Natural killer cell treated with Interleukin-12 subunit alpha and Interleukin-12 subunit beta and Interleukin-15 and Interleukin-18, amount 100 ng/mL, for 72 hours (primary cell): ENCODE data around the gene SLC10A6. TPM values are rescaled to one million over a fixed set of nuclear protein-coding genes. Genes with fewer than 3 reads are reported as not detected.
A peak's percentile ranks its signal among the peaks of the same experiment; 100 is the strongest.
"Not testable (repeated sequence)": the region's sequence is repeated elsewhere in the genome, so short reads cannot be mapped to it uniquely, and the experiment has no call there.

ENCODE experiments used
- ATAC-seq, 2 donors: fragments of 150-1000 bp; cut with Tn5 transposase in 1 of 2; sonication (Bioruptor Pico), chemical (Tn5 transposase) in 1 of 2; 2 replicates each; pipeline ENCODE4 v1.10.0; 2021
- DNase-seq: peaks from one replicate; pipeline ENCODE4 v3.0.0; 2022; ENCODE audit warnings: low spot score
- H3K27ac Mint-ChIP-seq, 2 donors: 1 replicate in 1 of 2; 2 replicates in 1 of 2; pipeline ENCODE4 v1.8.0; 2022; ENCODE audit warnings: mixed read lengths in 2 of 2, mild to moderate bottlenecking in 1 of 2, moderate library complexity in 1 of 2
- H3K27me3 Mint-ChIP-seq, 2 donors: 1 replicate in 1 of 2; 2 replicates in 1 of 2; pipeline ENCODE4 v1.8.0; 2022; ENCODE audit warnings: mixed read lengths in 2 of 2
- H3K36me3 Mint-ChIP-seq: one replicate; pipeline ENCODE4 v1.8.0; 2022; ENCODE audit warnings: mixed read lengths
- H3K4me1 Mint-ChIP-seq, 2 donors: 1 replicate in 1 of 2; 2 replicates in 1 of 2; pipeline ENCODE4 v1.8.0; 2022; ENCODE audit warnings: low read depth in 2 of 2, mixed read lengths in 2 of 2, mild to moderate bottlenecking in 1 of 2
- H3K4me3 Mint-ChIP-seq: one replicate; pipeline ENCODE4 v1.8.0; 2022; ENCODE audit warnings: mixed read lengths
- H3K9me3 Mint-ChIP-seq: 2 replicates; pipeline ENCODE4 v1.8.0; 2022; ENCODE audit warnings: mixed read lengths
- total RNA-seq, 2 donors: library from RNA; stranded (reverse); gene quantifications; one replicate each; pipeline ENCODE4 v1.2.3, GENCODE V29; 2022

The SLC10A6 gene
- total RNA-seq = not detected

GRCh38 chr4:86848732-86849619, at the start of gene SLC10A6:
TSS of gene SLC10A6 (minus strand) at chr4:86849384. CDS start at chr4:86849115, 269 bp downstream.
- no peak within 1 kb of the TSS for H3K4me3 Mint-ChIP-seq
- no peaks in the 10 kb centered on the region for H3K9me3 Mint-ChIP-seq
- no peaks in the 10 kb centered on the region for H3K4me1 Mint-ChIP-seq
- no peak within 1 kb of the TSS for H3K27ac Mint-ChIP-seq
- peaks cover 0 to 4% of the 10 kb centered on the region in 2 donors for H3K27me3 Mint-ChIP-seq
- no peak for ATAC-seq
- no peaks in the 10 kb centered on the region for H3K36me3 Mint-ChIP-seq
- no peak for DNase-seq

DNA sequence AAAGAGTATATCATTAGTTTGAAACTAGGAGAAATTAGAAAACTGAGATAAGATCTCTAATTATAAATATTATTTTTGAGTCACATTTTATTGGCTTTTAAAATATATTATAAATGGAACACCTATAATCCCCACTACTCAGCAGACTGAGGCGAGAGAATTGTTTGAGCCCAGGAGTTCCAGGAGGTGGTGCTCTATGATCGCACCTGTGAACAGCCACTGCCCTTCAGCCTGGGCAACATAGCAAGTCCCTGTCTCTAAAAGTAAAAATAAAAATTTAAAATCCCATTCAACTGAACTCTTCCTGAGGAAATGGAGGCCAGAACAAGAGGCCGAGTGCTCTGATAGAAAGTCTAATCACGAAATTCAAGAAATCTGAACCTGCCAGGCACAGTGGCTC, 49.4 kb upstream of the SLC10A6 start:
- ATAC-seq (no peak), DNase-seq (no peak)
- Mint-ChIP-seq H3K4me3 (no peak overlapping the region), H3K36me3 (no peaks in the 10 kb centered on the region), H3K27me3 (no peaks in the 10 kb centered on the region), H3K9me3 (no peaks in the 10 kb centered on the region), H3K4me1 (no peaks in the 10 kb centered on the region), H3K27ac (no peak overlapping the region)

DNA sequence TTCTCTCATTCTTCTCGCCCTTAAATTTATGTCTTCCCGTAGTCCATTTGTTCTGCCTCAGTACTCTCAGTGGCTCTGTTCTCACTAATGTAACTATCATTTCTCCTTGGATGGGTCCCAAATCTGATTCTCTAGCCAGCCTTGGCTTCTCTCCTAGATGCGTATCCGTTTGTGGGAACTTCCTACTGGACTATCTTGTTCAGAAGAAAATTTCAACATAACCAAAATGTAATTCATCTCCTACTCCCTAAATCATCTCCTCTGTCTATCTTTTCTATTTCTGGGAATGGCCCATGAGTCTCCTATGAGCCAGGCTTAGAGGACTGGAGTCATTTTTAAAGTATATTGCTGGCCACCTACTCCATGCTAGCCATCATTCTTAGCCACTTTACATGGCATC, 47.4 kb upstream of the SLC10A6 start:
- H3K36me3 Mint-ChIP-seq = no peaks in the 10 kb centered on the region
- no peak overlapping the region for H3K4me3 Mint-ChIP-seq
- H3K9me3 Mint-ChIP-seq = no peaks in the 10 kb centered on the region
- DNase-seq (no peak), ATAC-seq (no peak)
- peaks cover 7 to 9% of the 10 kb centered on the region in 2 donors for H3K27me3 Mint-ChIP-seq
- H3K4me1 Mint-ChIP-seq = no peaks in the 10 kb centered on the region
- H3K27ac Mint-ChIP-seq = no peak overlapping the region

GRCh38 chr4:86895692-86896488, 46.7 kb upstream of the SLC10A6 start:
- Mint-ChIP-seq H3K4me3 (no peak overlapping the region), H3K9me3 (no peaks in the 10 kb centered on the region), H3K36me3 (no peaks in the 10 kb centered on the region), H3K27ac (no peak overlapping the region), H3K27me3 (peaks cover 10 to 16% of the 10 kb centered on the region in 2 donors), H3K4me1 (no peaks in the 10 kb centered on the region)
- no peak for ATAC-seq
- DNase-seq = no peak

GRCh38 chr4:86894455-86894854, 45.3 kb upstream of the SLC10A6 start:
- H3K4me3 Mint-ChIP-seq = no peak overlapping the region
- no peak for DNase-seq
- H3K9me3 Mint-ChIP-seq = no peaks in the 10 kb centered on the region
- H3K4me1 Mint-ChIP-seq = no peaks in the 10 kb centered on the region
- no peak for ATAC-seq
- H3K27me3 Mint-ChIP-seq = peaks cover 14 to 21% of the 10 kb centered on the region in 2 donors
- H3K27ac Mint-ChIP-seq = no peak overlapping the region
- H3K36me3 Mint-ChIP-seq = no peaks in the 10 kb centered on the region

GRCh38 chr4:86893136-86893535, 44.0 kb upstream of the SLC10A6 start:
- no peak for DNase-seq
- no peak for ATAC-seq
- no peaks in the 10 kb centered on the region for H3K9me3 Mint-ChIP-seq
- no peaks in the 10 kb centered on the region for H3K36me3 Mint-ChIP-seq
- H3K27ac Mint-ChIP-seq = no peak overlapping the region
- peaks cover 15 to 21% of the 10 kb centered on the region in 2 donors for H3K27me3 Mint-ChIP-seq
- H3K4me1 Mint-ChIP-seq = no peaks in the 10 kb centered on the region
- peak overlapping the region; percentile 43 for H3K4me3 Mint-ChIP-seq

GRCh38 chr4:86892636-86892960, 43.4 kb upstream of the SLC10A6 start:
- no peak for DNase-seq
- ATAC-seq = no peak
- Mint-ChIP-seq H3K27me3 (peaks cover 15 to 21% of the 10 kb centered on the region in 2 donors), H3K36me3 (peaks cover 4% of the 10 kb centered on the region), H3K4me3 (peak overlapping the region; percentile 43), H3K4me1 (no peaks in the 10 kb centered on the region), H3K9me3 (no peaks in the 10 kb centered on the region), H3K27ac (no peak overlapping the region)

- no peak for DNase-seq
- peak; percentile 61 to 67 for ATAC-seq
- Mint-ChIP-seq H3K4me1 (no peaks in the 10 kb centered on the region), H3K9me3 (no peaks in the 10 kb centered on the region), H3K36me3 (peaks cover 6% of the 10 kb centered on the region), H3K4me3 (peak within 1 kb of the TSS; percentile 43), H3K27ac (no peak within 1 kb of the TSS), H3K27me3 (peaks cover 15 to 21% of the 10 kb centered on the region in 2 donors)
Measured at GRCh38 chr4:86891762-86892635, 42.8 kb upstream of the SLC10A6 start, which contains the start of gene C4orf36. TSS of gene C4orf36 (minus strand) at chr4:86892422. CDS start at chr4:86891520, 902 bp downstream.

- no peak overlapping the region for H3K27ac Mint-ChIP-seq
- peaks cover 6% of the 10 kb centered on the region for H3K36me3 Mint-ChIP-seq
- no peak for DNase-seq
- ATAC-seq = no peak
- H3K9me3 Mint-ChIP-seq = no peaks in the 10 kb centered on the region
- H3K27me3 Mint-ChIP-seq = peaks cover 15 to 21% of the 10 kb centered on the region in 2 donors
- H3K4me3 Mint-ChIP-seq = peak overlapping the region; percentile 27
- H3K4me1 Mint-ChIP-seq = no peaks in the 10 kb centered on the region
Measured at GRCh38 chr4:86890790-86891189, 41.6 kb upstream of the SLC10A6 start.

GRCh38 chr4:86879641-86880040, 30.5 kb upstream of the SLC10A6 start:
- no peak for DNase-seq
- H3K4me1 Mint-ChIP-seq = no peaks in the 10 kb centered on the region
- H3K36me3 Mint-ChIP-seq = peaks cover 14% of the 10 kb centered on the region
- no peak overlapping the region for H3K27ac Mint-ChIP-seq
- H3K4me3 Mint-ChIP-seq = no peak overlapping the region
- peaks cover 0 to 2% of the 10 kb centered on the region in 2 donors for H3K27me3 Mint-ChIP-seq
- peaks cover 7% of the 10 kb centered on the region for H3K9me3 Mint-ChIP-seq
- ATAC-seq = no peak

- no peak for ATAC-seq
- Mint-ChIP-seq H3K27ac (no peak overlapping the region), H3K4me1 (no peaks in the 10 kb centered on the region), H3K36me3 (peaks cover 14% of the 10 kb centered on the region), H3K27me3 (peaks cover 0 to 2% of the 10 kb centered on the region in 2 donors), H3K9me3 (peaks cover 7% of the 10 kb centered on the region), H3K4me3 (no peak overlapping the region)
- DNase-seq = no peak
Measured at GRCh38 chr4:86878640-86879039, 29.5 kb upstream of the SLC10A6 start.

GRCh38 chr4:86876894-86877685, 27.9 kb upstream of the SLC10A6 start:
- Mint-ChIP-seq H3K9me3 (peaks cover 7% of the 10 kb centered on the region), H3K4me1 (no peaks in the 10 kb centered on the region), H3K4me3 (no peak overlapping the region), H3K27me3 (peaks cover 4 to 6% of the 10 kb centered on the region in 2 donors), H3K36me3 (peaks cover 14% of the 10 kb centered on the region), H3K27ac (no peak overlapping the region)
- no peak for DNase-seq
- ATAC-seq = no peak

GRCh38 chr4:86875436-86875835, 26.3 kb upstream of the SLC10A6 start:
- peaks cover 14% of the 10 kb centered on the region for H3K36me3 Mint-ChIP-seq
- not testable (repeated sequence) for ATAC-seq, DNase-seq, H3K27ac Mint-ChIP-seq, H3K9me3 Mint-ChIP-seq, H3K4me1 Mint-ChIP-seq, H3K4me3 Mint-ChIP-seq
- peaks cover 11 to 13% of the 10 kb centered on the region in 2 donors for H3K27me3 Mint-ChIP-seq
